Endothelial cell of umbilical vein (primary cell): Measurements from ENCODE around the gene PACRGL. TPM values are rescaled to one million over a fixed set of nuclear protein-coding genes. Genes with fewer than 3 reads are reported as not detected.

Experiments
- Bru-seq: library from RNA; stranded (reverse); fragments of 400-500 nt; gene quantifications from one replicate; lab custom pipeline; 2021; lab: Mats Ljungman, UMichigan
- BruChase-seq, 2 experiments: library from RNA; stranded (reverse); fragments of 400-500 nt; gene quantifications; one replicate each; lab custom pipeline; 2021; lab: Mats Ljungman, UMichigan
- BruUV-seq: library from RNA; stranded (reverse); fragments of 400-500 nt; replicated peaks from 2 replicates; lab custom pipeline; 2021; lab: Mats Ljungman, UMichigan
- CTCF ChIA-PET: fragments of 300-600, 350-600 bp; sonication (Branson Sonifier 250); formaldehyde crosslinking; loops from one replicate; lab custom pipeline; 2021; ENCODE audit warnings: antibody characterized with exemption, inconsistent platforms; lab: Charles Lee
- POLR2A ChIA-PET: fragments of 300-600, 350-600 bp; sonication (Branson Sonifier 250); formaldehyde crosslinking; loops from one replicate; lab custom pipeline; 2021; ENCODE audit warnings: antibody characterized with exemption, inconsistent platforms; lab: Charles Lee
- DNase-seq: peaks from one replicate; pipeline ENCODE4 v3.0.0-alpha.2; 2011; ENCODE audit warnings: low read depth, low spot score
- FAIRE-seq: peaks from 2 replicates; lab custom pipeline; 2011; peaks lifted over from hg19 to GRCh38; lab: Jason Lieb, UNC
- H2AFZ ChIP-seq: 2 replicates; pipeline ENCODE4 v1.6.0; 2012; ENCODE audit warnings: low read depth, low read length, control low read depth, inconsistent platforms
- H3K27ac ChIP-seq: 2 replicates; pipeline ENCODE4 v1.5.1; 2011; ENCODE audit warnings: low read depth, mild to moderate bottlenecking, control low read depth, low read length, moderate library complexity; ENCODE audit not compliant: insufficient read depth
- H3K27me3 ChIP-seq, 2 experiments: 2 replicates each; pipeline versions ENCODE4 v1.6.0 to v1.6.1; 2011; ENCODE audit warnings: low read length in 2 of 2, mixed read lengths in 1 of 2; ENCODE audit not compliant: control insufficient read depth in 2 of 2, insufficient read depth in 2 of 2
- H3K36me3 ChIP-seq, 2 experiments: 2 replicates in 1 of 2; 3 replicates in 1 of 2; pipeline ENCODE4 v1.5.1; 2011; ENCODE audit warnings: low read length in 2 of 2, mild to moderate bottlenecking in 1 of 2, moderate library complexity in 1 of 2; ENCODE audit not compliant: control insufficient read depth in 2 of 2, insufficient read depth in 2 of 2; ENCODE audit errors: extremely low read depth in 1 of 2
- H3K4me1 ChIP-seq: 3 replicates; pipeline ENCODE4 v1.5.1; 2011; ENCODE audit warnings: mild to moderate bottlenecking, low read length; ENCODE audit not compliant: control insufficient read depth, insufficient read depth; ENCODE audit errors: extremely low read depth
- H3K4me2 ChIP-seq: 2 replicates; pipeline ENCODE4 v1.6.1; 2011; ENCODE audit warnings: low read length, control low read depth, mixed read lengths; ENCODE audit not compliant: insufficient read depth
- H3K4me3 ChIP-seq, 3 experiments: fragments of 200-600 bp in 1 of 3; sonication (generic), shearing (Covaris generic) in 1 of 3; replicated peaks in 1 of 3; 2 replicates each; pipeline ENCODE4 v1.5.1; 2011 to 2016; ENCODE audit warnings: control low read depth in 3 of 3, low read length in 3 of 3, mild to moderate bottlenecking in 2 of 3, inconsistent platforms in 1 of 3, low read depth in 1 of 3, moderate library complexity in 1 of 3; ENCODE audit not compliant: insufficient read depth in 1 of 3
- H3K79me2 ChIP-seq: 2 replicates; pipeline ENCODE4 v1.6.0; 2012; ENCODE audit warnings: low read length, inconsistent platforms; ENCODE audit not compliant: control insufficient read depth, insufficient read depth
- H3K9ac ChIP-seq: replicated peaks from 2 replicates; pipeline ENCODE3; 2011; ENCODE audit warnings: low read length, control low read depth; ENCODE audit not compliant: insufficient read depth; ENCODE audit errors: extremely low read depth
- H3K9me1 ChIP-seq: replicated peaks from 3 replicates; pipeline ENCODE4 v1.6.0; 2011; ENCODE audit warnings: mild to moderate bottlenecking, low read length; ENCODE audit not compliant: control insufficient read depth, insufficient read depth; ENCODE audit errors: extremely low read depth
- H3K9me3 ChIP-seq: replicated peaks from 2 replicates; pipeline ENCODE4 v1.5.1; 2012; ENCODE audit warnings: low read length, inconsistent platforms; ENCODE audit not compliant: control insufficient read depth, insufficient read depth
- H4K20me1 ChIP-seq: replicated peaks from 2 replicates; pipeline ENCODE3; 2011; ENCODE audit warnings: mild to moderate bottlenecking, low read length; ENCODE audit not compliant: control insufficient read depth, insufficient read depth; ENCODE audit errors: extremely low read depth
- EZH2 ChIP-seq: IDR thresholded peaks from 2 replicates; pipeline ENCODE4 v1.6.1; 2012; ENCODE audit warnings: borderline replicate concordance, low read depth, mild to moderate bottlenecking, moderate library complexity, low read length, inconsistent platforms; ENCODE audit not compliant: severe bottlenecking
- MAX ChIP-seq: IDR thresholded peaks from 2 replicates; pipeline ENCODE4 v1.6.1; 2011; ENCODE audit not compliant: insufficient read depth, insufficient read length
- MYC ChIP-seq: IDR thresholded peaks from one replicate; pipeline ENCODE4 v1.6.1; 2011; ENCODE audit warnings: mild to moderate bottlenecking, low read depth, low read length
- POLR2A ChIP-seq: IDR thresholded peaks from 2 replicates; pipeline ENCODE4 v1.6.1; 2012; ENCODE audit warnings: low read depth, mild to moderate bottlenecking, control low read depth, low read length
- POLR2AphosphoS5 ChIP-seq: IDR thresholded peaks from 2 replicates; pipeline ENCODE4 v1.6.1; 2012; ENCODE audit warnings: low read depth, mild to moderate bottlenecking, control low read depth, low read length, moderate library complexity; ENCODE audit not compliant: insufficient read depth
- dilution Hi-C: fragments of 300-500 bp; cut with MboI; formaldehyde crosslinking; loops from one replicate; pipeline ENCODE4 v1.15.0; 2019; ENCODE audit warnings: low sequenced_read_pairs; ENCODE audit not compliant: extremely low pct_ligation_motif_present
- intact Hi-C: fragments of 100-400 bp; cut with micrococcal nuclease; formaldehyde crosslinking; loops from one replicate; pipeline ENCODE4 v1.10.0; 2022
- long read RNA-seq: library from polyadenylated mRNA; stranded (forward); transcript quantifications from one replicate; pipeline ENCODE4 v2.0.0, GENCODE V29; 2021
- polyA minus RNA-seq, 3 experiments: library from RNA; depleted of rRNA, polyadenylated mRNA; stranded (reverse); fragments of >200 nt; gene quantifications; 1 replicate in 1 of 3; 2 replicates in 2 of 3; pipeline ENCODE4 v1.2.3, GENCODE V29; 2011
- polyA plus RNA-seq, 4 experiments: library from polyadenylated mRNA; depleted of rRNA in 3 of 4; stranded (reverse) in 3 of 4; unstranded in 1 of 4; fragments of >200 nt; gene quantifications; 2 replicates each; pipeline versions ENCODE4 v1.2.1 to v1.2.3, GENCODE V29; 2011 to 2012; ENCODE audit warnings: missing spikeins in 1 of 4
- total RNA-seq: library from RNA; stranded (reverse); gene quantifications from 2 replicates; pipeline ENCODE4 v1.2.3, GENCODE V29; 2021

Gene PACRGL
- 19.2 and 20.2 TPM in 2 replicates for total RNA-seq
- polyA plus RNA-seq = 8.1 and 9.2 TPM in 2 replicates
- 10.1 and 10.4 TPM in 2 replicates for polyA plus RNA-seq (2011; cell fraction: cytosol; rRNA removed)
- 19.9 and 28.0 TPM in 2 replicates for polyA plus RNA-seq (2011; cell fraction: nucleus; rRNA removed)
- 15.2 and 16.6 TPM in 2 replicates for polyA plus RNA-seq (2012)
- polyA minus RNA-seq = 12.3 and 14.7 TPM in 2 replicates
- polyA minus RNA-seq (2011; cell fraction: cytosol; rRNA and poly(A)+ RNA removed) = 5.1 TPM
- 40.8 and 41.7 TPM in 2 replicates for polyA minus RNA-seq (2011; cell fraction: nucleus; rRNA and poly(A)+ RNA removed)
- percentile 73 among the genes with signal in this experiment for Bru-seq, nascent RNA
- BruChase-seq, experiment 1, labeled RNA remaining after a 6-hour chase = percentile 71 among the genes with signal in this experiment
- percentile 83 among the genes with signal in this experiment for BruChase-seq, experiment 2, labeled RNA remaining after a 2-hour chase
- long read RNA-seq, partial matches to known transcripts = 2 of 14 reads
- long read RNA-seq, other reads (novel, unspliced or antisense) = 12 of 14 reads

GRCh38 chr4:20700007-20700761 is at the start of gene PACRGL:
Gene PACRGL, plus strand, starts transcription at chr4:20700458. Its CDS starts 4,024 bp downstream, at chr4:20704482.
- Histone ChIP-seq H3K9me1 (no peaks in the 10 kb centered on the region), H3K9me3 (no peaks in the 10 kb centered on the region), H3K4me1 (peaks cover 18% of the 10 kb centered on the region), H3K9ac (peak within 1 kb of the TSS; percentile 93), H3K36me3 (peaks cover 0 to under 1% of the 10 kb centered on the region in 2 experiments), H4K20me1 (no peaks in the 10 kb centered on the region), H3K4me2 (peak within 1 kb of the TSS; percentile 86), H3K27me3 (peaks cover 0 to 3% of the 10 kb centered on the region in 2 experiments), H3K4me3 (peak within 1 kb of the TSS; percentile 88 to 92 (median 91)), H2AFZ (peak within 1 kb of the TSS; percentile 95), H3K79me2 (peaks cover 17% of the 10 kb centered on the region), H3K27ac (peak within 1 kb of the TSS; percentile 82)
- dilution Hi-C loops (no loop called here), intact Hi-C loops (loop anchor here (2.0 to 10.0 kb wide), 3 partner anchors 135 to 1069 kb away; no protein-coding TSS in a partner anchor)
- POLR2A ChIA-PET = no interaction called here
- BruUV-seq = no TSS peak
- peak; percentile 84 for FAIRE-seq
- peak; percentile 94 for DNase-seq
- CTCF ChIA-PET = interaction anchor here (0.7 to 1.5 kb wide), 5 partner anchors 10 to 1067 kb away, joined by 3 to 6 read pairs (median 6); no protein-coding TSS in a partner anchor
- peak; percentile 81 for TF ChIP-seq POLR2AphosphoS5
- TF ChIP-seq MAX = peak; percentile 95
- no peak for TF ChIP-seq EZH2
- peak; percentile 91 for TF ChIP-seq MYC
- peak; percentile 43 for TF ChIP-seq POLR2A
